Measurements from ENCODE around the gene RASD2.

GRCh38 chr22:35523167-35523947, 17.3 kb upstream of the RASD2 start:
- TF ChIP-seq POLR2A (IDR thresholded peaks at IDR 0.05; ENCODE audit: low read depth, low read length) (no peak), POLR2AphosphoS5 (IDR thresholded peaks at IDR 0.05; ENCODE audit: low read depth, low read length) (no peak), TAF1 (IDR thresholded peaks at IDR 0.05; ENCODE audit: borderline replicate concordance, low read depth, low read length) (no peak)
